ENCODE measurements around the gene LIMS2.

DNA sequence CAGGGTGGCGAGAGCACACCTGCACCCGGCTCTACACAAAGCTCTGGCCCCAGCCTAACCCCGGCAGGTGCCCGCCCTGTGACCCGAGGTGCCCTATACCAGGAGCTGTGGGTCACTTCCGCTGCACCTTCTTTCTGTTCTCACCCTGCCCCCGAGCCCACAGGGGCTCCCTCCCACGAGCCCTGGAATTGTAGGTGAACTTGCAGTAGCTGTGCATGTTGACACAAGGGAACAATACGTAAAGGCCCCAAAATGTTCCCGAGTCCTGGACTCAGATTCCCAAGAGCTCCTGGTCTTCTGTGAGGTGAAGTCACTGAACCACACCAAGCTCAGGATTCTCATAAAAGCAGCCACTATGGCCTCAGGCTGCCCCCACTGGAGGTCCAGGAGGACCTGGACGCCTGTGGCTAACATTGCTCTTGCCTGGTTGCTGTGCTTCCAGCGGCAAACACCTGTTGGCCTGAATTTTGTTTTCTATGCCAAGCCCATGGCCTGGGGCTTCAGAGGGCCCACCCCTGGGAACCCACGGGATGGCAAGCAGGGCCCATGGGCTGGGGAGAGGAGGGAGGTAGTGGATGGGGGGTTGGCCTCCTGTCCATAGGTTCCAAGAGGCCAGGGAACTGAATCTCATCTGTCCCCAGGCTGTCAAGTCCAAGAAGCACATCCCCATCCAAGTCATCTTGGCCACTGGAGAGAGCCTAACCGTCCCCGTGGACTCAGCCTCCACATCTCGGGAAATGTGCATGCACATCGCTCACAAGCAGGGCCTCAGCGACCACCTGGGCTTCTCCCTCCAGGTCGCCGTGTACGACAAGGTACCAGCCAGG, 52.6 kb downstream of the LIMS2 start:
- TF ChIP-seq POLR2A (IDR thresholded peaks at IDR 0.05; ENCODE audit: low read length) (no peak), GATA1 (IDR thresholded peaks at IDR 0.05; ENCODE audit: low read depth, low read length) (no peak)

Data from erythroblast (primary cell).